HepG2 (cell line): ENCODE measurements around the gene B3GALNT1. TPM values are rescaled to one million over a fixed set of nuclear protein-coding genes. Genes with fewer than 3 reads are reported as not detected.

Experiments
- ATAC-seq: fragments of 200-7000 bp; cut with Tn5 transposase; 3 replicates; pipeline ENCODE4 v1.9.1; 2020; ENCODE audit warnings: mild to moderate bottlenecking, moderate library complexity
- BruUV-seq: library from RNA; stranded (reverse); fragments of 400-500 nt; replicated peaks from 2 replicates; lab custom pipeline; 2021; lab: Mats Ljungman, UMichigan
- CTCF ChIA-PET: fragments of 300-600 bp; formaldehyde crosslinking; extraction: SDS; loops from one replicate; lab custom pipeline; 2021; ENCODE audit warnings: low total read pairs, inconsistent platforms, low intra/inter-chr PET ratio; lab: Yijun Ruan, JAX
- POLR2A ChIA-PET: fragments of 350-600 bp; sonication (Branson Sonifier 250); formaldehyde crosslinking; loops from one replicate; lab custom pipeline; 2020; ENCODE audit warnings: antibody characterized with exemption, inconsistent platforms; lab: Yijun Ruan, JAX
- DNase-seq: peaks from one replicate; pipeline ENCODE4 v3.0.0-alpha.2; 2015; ENCODE audit warnings: low spot score
- FAIRE-seq: peaks from 3 replicates; lab custom pipeline; 2011; peaks lifted over from hg19 to GRCh38; lab: Jason Lieb, UNC
- H2AFZ ChIP-seq: one replicate; pipeline ENCODE4 v1.6.1; 2011; ENCODE audit warnings: low read length, inconsistent platforms
- H3K27ac ChIP-seq: fragments of 300-600 bp; 3 replicates; pipeline ENCODE4 v1.8.0; 2011; ENCODE audit warnings: mixed run types, mild to moderate bottlenecking, mixed read lengths, low read length, inconsistent platforms; ENCODE audit not compliant: insufficient read depth; ENCODE audit errors: extremely low read length
- H3K27me3 ChIP-seq, 2 experiments: fragments of 200-600 bp in 1 of 2; 2 replicates in 1 of 2; 3 replicates in 1 of 2; pipeline versions ENCODE4 v1.6.0 to v1.8.0; 2011; ENCODE audit warnings: low read length in 2 of 2, mild to moderate bottlenecking in 2 of 2, moderate library complexity in 2 of 2, inconsistent platforms in 1 of 2; ENCODE audit not compliant: insufficient read depth in 2 of 2, control insufficient read depth in 1 of 2
- H3K36me3 ChIP-seq, 2 experiments: fragments of 200-600 bp in 1 of 2; replicated peaks in 1 of 2; 2 replicates in 1 of 2; 3 replicates in 1 of 2; pipeline versions ENCODE4 v1.5.1 to v1.8.0; 2011; ENCODE audit warnings: low read length in 2 of 2, inconsistent platforms in 1 of 2; ENCODE audit not compliant: insufficient read depth in 2 of 2, control insufficient read depth in 1 of 2
- H3K4me1 ChIP-seq: 2 replicates; pipeline ENCODE4 v1.5.1; 2012; ENCODE audit warnings: low read length, inconsistent platforms; ENCODE audit not compliant: insufficient read depth
- H3K4me2 ChIP-seq: 2 replicates; pipeline ENCODE4 v1.6.0; 2011; ENCODE audit warnings: low read depth, low read length, inconsistent platforms
- H3K4me3 ChIP-seq, 3 experiments: fragments of 200-600 bp in 1 of 3; sonication (generic), shearing (Covaris generic) in 1 of 3; replicated peaks in 1 of 3; 2 replicates each; pipeline ENCODE4 v1.5.1; 2011 to 2016; ENCODE audit warnings: low read length in 3 of 3, inconsistent platforms in 2 of 3, low read depth in 2 of 3, mild to moderate bottlenecking in 2 of 3, control low read depth in 1 of 3, mixed read lengths in 1 of 3; ENCODE audit not compliant: insufficient read depth in 1 of 3
- H3K79me2 ChIP-seq: one replicate; pipeline ENCODE4 v1.6.1; 2011; ENCODE audit warnings: low read length, inconsistent platforms; ENCODE audit not compliant: insufficient read depth
- H3K9ac ChIP-seq: 2 replicates; pipeline ENCODE4 v1.6.0; 2011; ENCODE audit warnings: mild to moderate bottlenecking, low read depth, low read length, inconsistent platforms; ENCODE audit not compliant: insufficient read depth
- H3K9me3 ChIP-seq: 2 replicates; pipeline ENCODE4 v1.5.1; 2012; ENCODE audit warnings: mild to moderate bottlenecking, low read length
- H4K20me1 ChIP-seq: 2 replicates; pipeline ENCODE4 v1.6.0; 2011; ENCODE audit warnings: inconsistent platforms, mild to moderate bottlenecking, low read length, moderate library complexity; ENCODE audit not compliant: insufficient read depth
- HNF4A ChIP-seq: sonication (generic); formaldehyde crosslinking; IDR thresholded peaks from 2 replicates; pipeline ENCODE4 v1.4.0; 2020; ENCODE audit warnings: missing genetic modification reagents
- MXD4 ChIP-seq: IDR thresholded peaks from 2 replicates; pipeline ENCODE4 v1.6.1; 2016; ENCODE audit warnings: mild to moderate bottlenecking, missing biosample characterization, missing genetic modification reagents
- RAD51 ChIP-seq: fragments of 450-650 bp; IDR thresholded peaks from 2 replicates; pipeline ENCODE4 v1.6.1; 2016; ENCODE audit warnings: borderline replicate concordance
- USF2 ChIP-seq, 2 experiments: sonication (generic) in 1 of 2; formaldehyde crosslinking in 1 of 2; IDR thresholded peaks; 2 replicates each; pipeline versions ENCODE4 v1.5.1 to v1.6.1; 2011 to 2020; ENCODE audit warnings: borderline replicate concordance in 1 of 2, low read depth in 1 of 2, low read length in 1 of 2, mild to moderate bottlenecking in 1 of 2, missing genetic modification reagents in 1 of 2, moderate library complexity in 1 of 2
- ZMYM4 ChIP-seq: sonication (generic); formaldehyde crosslinking; IDR thresholded peaks from 2 replicates; pipeline ENCODE4 v1.8.1; 2023; ENCODE audit warnings: mild to moderate bottlenecking, missing genetic modification reagents
- WGBS: methylation state at CpG from one replicate; pipeline ENCODE4 v1.1.6; 2017; ENCODE audit warnings: low lambda C conversion rate; 5-methylcytosine and 5-hydroxymethylcytosine counted together
- in situ Hi-C: cut with HindIII; loops from 2 replicates; pipeline ENCODE4 v1.10.0; 2017; ENCODE audit warnings: low pct_unique_long_range_greater_than_20kb; ENCODE audit not compliant: extremely low pct_ligation_motif_present
- intact Hi-C: fragments of 100-400 bp; cut with micrococcal nuclease; formaldehyde crosslinking; loops from one replicate; pipeline ENCODE4 v1.10.0; 2022; ENCODE audit not compliant: unreplicated experiment
- polyA plus RNA-seq, 8 experiments: library from polyadenylated mRNA; depleted of rRNA in 3 of 8; stranded (reverse) in 7 of 8; unstranded in 1 of 8; fragments of >200 nt; fragmentation: Illumina TruSeq in 4 of 8; extraction: Trizol in 4 of 8; gene quantifications; 2 replicates each; pipeline versions ENCODE4 v1.2.1 to v1.2.3, GENCODE V29; 2011 to 2016; ENCODE audit warnings: low read depth in 4 of 8, missing spikeins in 1 of 8, mixed read lengths in 1 of 8; ENCODE audit not compliant: insufficient read depth in 1 of 8
- total RNA-seq, 5 experiments: library from RNA; depleted of rRNA; stranded (reverse); fragments of >200 nt; fragmentation: Illumina TruSeq; extraction: Trizol; gene quantifications; 2 replicates each; pipeline ENCODE4 v1.2.3, GENCODE V29; 2016; ENCODE audit warnings: low read depth in 1 of 5

Gene B3GALNT1
- total and polyA plus RNA-seq, 2 of the 13 experiments (the other 11 are each of a cell fraction or from before 2014, with no cell fraction given): not detected

GRCh38 chr3:161100994-161101393 is 4.2 kb downstream of the B3GALNT1 start:
- no peak for FAIRE-seq
- Histone ChIP-seq H3K9ac (no peak overlapping the region), H4K20me1 (no peaks in the 10 kb centered on the region), H3K9me3 (no peaks in the 10 kb centered on the region), H3K4me2 (peak overlapping the region; percentile 29; the same call in 1 of the 2 replicates), H2AFZ (no peak overlapping the region), H3K36me3 (no peaks in the 10 kb centered on the region), H3K27me3 (no peaks in the 10 kb centered on the region), H3K79me2 (no peaks in the 10 kb centered on the region), H3K4me3 (no peak overlapping the region), H3K27ac (no peak overlapping the region), H3K4me1 (peaks cover 10% of the 10 kb centered on the region)
- ATAC-seq: peak; percentile 88
- 0% methylated on average over 5 of the region's 6 CpGs for WGBS
- ChIA-PET POLR2A (no interaction called here), CTCF (no interaction called here)
- in situ Hi-C loops (no loop called here), intact Hi-C loops (no loop called here)
- BruUV-seq: no TSS peak
- TF ChIP-seq ZMYM4 (CRISPR knock-in tag): 0 out of 2 replicates have a peak, but pooled peaks have one; percentile 21
- 0 out of 2 replicates have a peak, but pooled peaks have one; percentile 31 for TF ChIP-seq HNF4A (CRISPR knock-in tag)
- no peak for TF ChIP-seq MXD4 (CRISPR knock-in tag)
- peak; percentile 23; the same call in 1 of the 2 replicates for TF ChIP-seq RAD51
- TF ChIP-seq USF2 (IDR thresholded peaks at IDR 0.05; ENCODE audit: low read depth, low read length): peak; percentile 39; the same call in 1 of the 2 replicates
- peak; percentile 18; the same call in 1 of the 2 replicates for TF ChIP-seq USF2 (CRISPR knock-in tag; IDR thresholded peaks at IDR 0.05; ENCODE audit: borderline replicate concordance)
- DNase-seq: no peak
